ENCODE measurements around the gene MAPK8. TPM values are rescaled to one million over a fixed set of nuclear protein-coding genes. Genes with fewer than 3 reads are reported as not detected.
A peak's percentile ranks its signal among the peaks of the same experiment; 100 is the strongest.

The MAPK8 gene
- total and polyA plus RNA-seq, 9 of the 15 experiments (the other 6 are each of a cell fraction or from before 2014, with no cell fraction given) = 6.4 to 159 (median 71.0) TPM

- TF ChIP-seq ZNF280A (IDR thresholded peaks at IDR 0.05; ENCODE audit: low read depth, partially characterized antibody) = no peak
- TF ChIP-seq GATA2 (CRISPR knock-in tag; IDR thresholded peaks at IDR 0.05) = peak; percentile 66
Measured at GRCh38 chr10:48399056-48399541, 92.6 kb downstream of the MAPK8 start (continued).

GRCh38 chr10:48399551-48399950 lies 93.1 kb downstream of the MAPK8 start:
- TF ChIP-seq GTF2F1 (IDR thresholded peaks at IDR 0.05; ENCODE audit: low read depth, low read length) = no peak
- TF ChIP-seq NFE2 (IDR thresholded peaks at IDR 0.05; ENCODE audit: low read depth) = no peak
- TF ChIP-seq DACH1 (IDR thresholded peaks at IDR 0.05; ENCODE audit: partially characterized antibody) = peak; percentile 32
- Histone ChIP-seq H3K4me2 (ENCODE audit: insufficient read depth, low read length) (peak overlapping the region; percentile 44), H3K4me1 (replicated peaks in 1 of 2; ENCODE audit: control insufficient read depth in 2 of 2, insufficient read depth in 2 of 2, low read length in 2 of 2) (peaks cover 8 to 20% of the 10 kb centered on the region in 2 experiments; a peak in 4 of 5 replicates), H2AFZ (ENCODE audit: low read depth, low read length) (no peak overlapping the region), H3K79me2 (ENCODE audit: control insufficient read depth, insufficient read depth, low read length) (peaks cover 26% of the 10 kb centered on the region), H3K27me3 (ENCODE audit: control insufficient read depth in 2 of 2, insufficient read depth in 2 of 2, low read length in 2 of 2) (no peaks in the 10 kb centered on the region), H3K9me3 (replicated peaks; ENCODE audit: control insufficient read depth, insufficient read depth, low read depth, low read length) (no peaks in the 10 kb centered on the region), H3K9me1 (ENCODE audit: control insufficient read depth, insufficient read depth, low read length) (no peaks in the 10 kb centered on the region), H3K36me3 (ENCODE audit: control insufficient read depth, insufficient read depth, low read length) (peaks cover 3% of the 10 kb centered on the region; the same call in 1 of the 3 replicates), H3K27ac (ENCODE audit: extremely low read depth, low read depth, low read length) (peak overlapping the region; percentile 28; the same call in 2 of the 3 replicates), H3K4me3 (no peak overlapping the region), H4K20me1 (replicated peaks; ENCODE audit: control insufficient read depth, insufficient read depth, low read length) (no peaks in the 10 kb centered on the region; the same call in 1 of the 2 replicates), H3K9ac (ENCODE audit: insufficient read depth in 1 of 2, low read depth in 2 of 2, low read length in 2 of 2) (peak overlapping the region in 1 of 2 experiments; percentile 40; a peak in 1 of 4 replicates)
- in situ Hi-C loops (cut with MboI) (no loop called here), intact Hi-C loops (cut with micrococcal nuclease) (no loop called here)
- CTCF ChIA-PET (ENCODE audit: low intra/inter-chr PET ratio) = no interaction called here
- FAIRE-seq = no peak
- DNase-seq (ENCODE audit: extremely low read depth in 1 of 4, low spot score in 3 of 4) = no peak
- BruUV-seq (replicated peaks) = no TSS peak
- peak; percentile 9; the same call in 2 of the 3 replicates for ATAC-seq
- POLR2A ChIA-PET = interaction anchor here (1.5 kb wide), 1 partner anchor 15 kb away, joined by 4 read pairs; no protein-coding TSS in a partner anchor
- WGBS (ENCODE audit: insufficient coverage, low coverage, missing lambda C conversion rate) = 64% methylated on average over 1 of the region's 1 CpG

Data from K562 (cell line).